Adrenal gland (tissue), 12 donors: ENCODE results near the gene TMEM106A. TPM values are rescaled to one million over a fixed set of nuclear protein-coding genes. Genes with fewer than 3 reads are reported as not detected.

ENCODE experiments used
- DNase-seq, 7 donors: peaks; one replicate each; pipeline ENCODE4 v3.0.0-alpha.2; 2019 to 2020
- H3K27ac ChIP-seq, 5 donors: fragments of 200-600 bp; sonication (generic) in 4 of 5; 1 replicate in 3 of 5; 2 replicates in 2 of 5; pipeline versions ENCODE4 v1.5.1 to v1.8.0; 2016 to 2020; ENCODE audit warnings: mild to moderate bottlenecking in 1 of 5
- H3K27me3 ChIP-seq: fragments of 200-600 bp; 2 replicates; pipeline ENCODE4 v1.8.0; 2021
- H3K36me3 ChIP-seq, 2 donors: fragments of 200-600 bp; replicated peaks in 1 of 2; 1 replicate in 1 of 2; 2 replicates in 1 of 2; pipeline versions ENCODE4 v1.5.1 to v1.8.0; 2018 to 2022
- H3K4me1 ChIP-seq, 2 donors: fragments of 200-600 bp; replicated peaks in 1 of 2; 1 replicate in 1 of 2; 2 replicates in 1 of 2; pipeline versions ENCODE4 v1.5.1 to v1.8.0; 2018 to 2021
- H3K4me3 ChIP-seq, 4 donors: fragments of 200-600 bp; sonication (generic) in 3 of 4; one replicate each; pipeline ENCODE4 v1.5.1; 2016 to 2018
- H3K9me3 ChIP-seq, 3 donors: fragments of 200-600 bp; sonication (generic) in 1 of 3; replicated peaks in 1 of 3; 1 replicate in 2 of 3; 2 replicates in 1 of 3; pipeline versions ENCODE4 v1.5.1 to v1.8.0; 2016 to 2021
- POLR2A ChIP-seq, 2 donors: fragments of 450-650 bp; IDR thresholded peaks; one replicate each; pipeline ENCODE4 v1.6.1; 2017; ENCODE audit warnings: antibody characterized with exemption in 2 of 2, mild to moderate bottlenecking in 2 of 2, moderate library complexity in 1 of 2
- WGBS, 4 donors: extraction: QIAGEN DNeasy Blood & Tissue Kit in 2 of 4; methylation state at CpG; one replicate each; pipeline versions ENCODE4 v1.1.5 to v1.1.7; 2013 to 2017; 5-methylcytosine and 5-hydroxymethylcytosine counted together
- intact Hi-C, 2 donors: fragments of 100-400 bp; cut with DNase I; formaldehyde crosslinking; loops; one replicate each; pipeline versions ENCODE4 v1.14.1 to v1.15.0; 2022 to 2023
- polyA plus RNA-seq, 3 donors: library from polyadenylated mRNA; stranded (reverse); fragments of 200-250 nt in 2 of 3; fragments of 350-450 nt in 1 of 3; fragmentation: Illumina TruSeq in 1 of 3; extraction: RNeasy Lipid Tissue Mini Kit (QIAGEN cat#74804) in 1 of 3; gene quantifications; one replicate each; pipeline ENCODE4 v1.2.3, GENCODE V29; 2013 to 2014
- total RNA-seq, 9 donors: library from RNA; depleted of rRNA in 4 of 9; stranded (reverse); fragments of >200 nt in 4 of 9; fragments of 120-200 nt in 1 of 9; fragmentation: NEBNext Ultra II Directional in 1 of 9; extraction: Animal tissue kit (Norgen Biotek cat#: 25700) in 1 of 9; gene quantifications; one replicate each; pipeline versions ENCODE4 v1.1.0 to v1.2.4, GENCODE V29; 2013 to 2023
- TF ChIP-seq, protein P1 (sequence below), 6 experiments: fragments of 450-650 bp in 4 of 6; fragments of 200-600 bp in 2 of 6; sonication (generic) in 1 of 6; IDR thresholded peaks; 1 replicate in 5 of 6; 2 replicates in 1 of 6; pipeline versions ENCODE4 v1.5.1 to v1.8.0; 2016 to 2021; ENCODE audit warnings: antibody characterized with exemption in 6 of 6, mild to moderate bottlenecking in 2 of 6, moderate library complexity in 1 of 6
- donor health status: healthy with polysubstance abuse.
- donor health status: Bipolar disorder and iron deficiency.
- donor health status: DM: yes; HTN: yes; CAD: no.
- donor health status: DM: no; HTN: no; CAD: no.
- donor health status: DM: no; HTN: no; CAD: no.
- donor health status: DM: yes; HTN: yes; CAD: no.

The TMEM106A gene
- total and polyA plus RNA-seq, 12 donors, result 1.9 to 20.1 (median 8.5) TPM

DNA sequence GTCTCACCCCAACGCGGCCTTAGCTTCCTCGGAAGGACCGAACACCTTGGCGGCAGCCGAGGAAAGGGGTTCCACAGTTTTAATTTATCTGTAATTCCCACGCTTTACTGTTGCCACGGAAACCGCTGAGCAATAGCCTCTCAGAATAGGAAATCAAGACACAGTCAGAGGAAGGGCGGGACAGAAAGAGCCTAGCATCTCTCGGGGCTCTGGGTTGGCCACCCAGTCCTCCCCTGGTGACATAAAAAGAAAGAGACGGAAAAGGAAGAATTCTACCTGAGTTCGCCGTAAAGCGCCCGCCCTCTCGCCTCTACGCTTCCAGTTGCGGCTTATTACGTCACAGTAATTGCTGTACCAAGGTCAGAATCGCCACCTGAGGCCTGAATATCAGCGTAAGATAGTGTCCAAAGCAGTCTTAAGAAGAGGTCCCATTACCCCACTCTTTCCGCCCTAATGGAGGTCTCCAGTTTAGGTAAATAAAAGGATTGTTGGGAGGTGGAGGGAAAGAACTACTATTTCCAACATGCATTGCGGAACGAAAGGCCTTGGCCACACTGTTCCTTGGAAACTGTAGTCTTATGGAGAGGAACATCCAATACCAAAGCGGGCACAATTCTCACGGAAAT is 41.4 kb upstream of the TMEM106A start:
- 0% methylated on average over 21 to 27 of the region's 27 CpGs for WGBS, 4 donors
- peaks cover 21 to 44% of the 10 kb centered on the region in 2 donors for H3K4me1 ChIP-seq
- intact Hi-C loops, result loop anchor here in 1 of 2 donors (5.0 kb wide), 1 partner anchor 148 kb away; the partner anchor contains the start of gene VAT1

DNA sequence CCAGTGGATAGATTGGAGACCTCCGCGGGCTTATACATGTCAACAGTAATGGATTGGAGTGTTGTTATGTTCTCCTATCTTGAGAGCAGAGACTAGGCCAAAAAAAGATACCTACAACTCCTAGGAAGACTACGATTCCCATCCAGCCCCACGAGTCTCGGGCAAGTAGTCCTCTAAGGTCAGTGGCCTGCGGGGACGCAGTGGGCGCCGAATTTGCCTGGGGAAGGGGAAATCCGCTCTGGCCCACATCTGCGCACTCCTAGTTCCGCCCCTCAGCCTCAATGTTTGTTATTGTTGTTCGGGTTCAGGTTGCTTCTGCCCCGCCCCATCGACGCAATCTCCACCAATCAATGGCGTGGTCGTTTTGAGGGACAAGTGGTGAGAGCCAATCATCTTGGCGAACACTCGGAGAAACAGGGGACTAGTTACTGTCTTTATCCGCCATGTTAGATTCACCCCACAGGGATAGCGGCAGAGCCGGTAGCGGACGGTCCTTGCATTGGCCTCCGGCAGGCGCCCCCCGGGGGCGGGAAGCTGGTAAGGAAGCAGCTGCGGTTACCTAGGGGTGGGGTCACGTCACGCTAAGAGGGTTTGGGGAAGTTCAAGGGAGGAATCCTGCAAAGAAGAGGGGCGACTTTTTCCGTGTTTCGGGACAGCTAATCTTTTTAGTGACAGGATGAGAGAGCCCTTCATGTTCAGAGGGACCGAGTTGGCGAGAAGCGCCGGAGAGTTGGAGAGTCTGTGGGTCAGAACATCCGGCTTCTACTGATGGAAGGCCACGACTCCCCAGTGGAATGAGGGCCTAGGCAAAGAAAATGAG is 40.7 kb upstream of the TMEM106A start, which contains the start of gene NBR1:
TSS of gene NBR1 (plus strand) at position 449 of the 820 bp plus-strand sequence. CDS start 4,586 bp downstream, outside the sequence.
- Histone ChIP-seq H3K4me1 (peaks cover 25 to 52% of the 10 kb centered on the region in 2 donors), H3K9me3 (no peaks in the 10 kb centered on the region), H3K27me3 (no peaks in the 10 kb centered on the region), H3K27ac (peak within 1 kb of the TSS; percentile 78 to 98 (median 97)), H3K36me3 (peaks cover 0 to 3% of the 10 kb centered on the region in 2 donors), H3K4me3 (peak within 1 kb of the TSS; percentile 51 to 82 (median 73))
- WGBS, 4 donors, result 0% methylated on average over 32 to 41 of the region's 41 CpGs
- peak; percentile 95 to 99 (median 97) for DNase-seq
- intact Hi-C loops, result loop anchor here in 1 of 2 donors (5.0 kb wide), 1 partner anchor 149 kb away; the partner anchor contains the start of gene VAT1
- TF ChIP-seq POLR2A (IDR thresholded peaks at IDR 0.05), result peak; percentile 63 to 94
- TF ChIP-seq, protein P1, sequence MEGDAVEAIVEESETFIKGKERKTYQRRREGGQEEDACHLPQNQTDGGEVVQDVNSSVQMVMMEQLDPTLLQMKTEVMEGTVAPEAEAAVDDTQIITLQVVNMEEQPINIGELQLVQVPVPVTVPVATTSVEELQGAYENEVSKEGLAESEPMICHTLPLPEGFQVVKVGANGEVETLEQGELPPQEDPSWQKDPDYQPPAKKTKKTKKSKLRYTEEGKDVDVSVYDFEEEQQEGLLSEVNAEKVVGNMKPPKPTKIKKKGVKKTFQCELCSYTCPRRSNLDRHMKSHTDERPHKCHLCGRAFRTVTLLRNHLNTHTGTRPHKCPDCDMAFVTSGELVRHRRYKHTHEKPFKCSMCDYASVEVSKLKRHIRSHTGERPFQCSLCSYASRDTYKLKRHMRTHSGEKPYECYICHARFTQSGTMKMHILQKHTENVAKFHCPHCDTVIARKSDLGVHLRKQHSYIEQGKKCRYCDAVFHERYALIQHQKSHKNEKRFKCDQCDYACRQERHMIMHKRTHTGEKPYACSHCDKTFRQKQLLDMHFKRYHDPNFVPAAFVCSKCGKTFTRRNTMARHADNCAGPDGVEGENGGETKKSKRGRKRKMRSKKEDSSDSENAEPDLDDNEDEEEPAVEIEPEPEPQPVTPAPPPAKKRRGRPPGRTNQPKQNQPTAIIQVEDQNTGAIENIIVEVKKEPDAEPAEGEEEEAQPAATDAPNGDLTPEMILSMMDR (IDR thresholded peaks at IDR 0.05), result no peak

More for the DNA sequence above, 41.4 kb upstream of the TMEM106A start:
- peak overlapping the region; percentile 78 to 98 (median 97) for H3K27ac ChIP-seq
- H3K27me3 ChIP-seq, result no peaks in the 10 kb centered on the region
- H3K36me3 ChIP-seq, result no peaks in the 10 kb centered on the region
- no peaks in the 10 kb centered on the region for H3K9me3 ChIP-seq
- peak overlapping the region; percentile 51 to 82 (median 73) for H3K4me3 ChIP-seq
- TF ChIP-seq, protein P1 (IDR thresholded peaks at IDR 0.05), result no peak
- peak in 1 of 2 donors; percentile 40 for TF ChIP-seq POLR2A (IDR thresholded peaks at IDR 0.05)
- peak; percentile 87 to 98 (median 95) for DNase-seq

DNA sequence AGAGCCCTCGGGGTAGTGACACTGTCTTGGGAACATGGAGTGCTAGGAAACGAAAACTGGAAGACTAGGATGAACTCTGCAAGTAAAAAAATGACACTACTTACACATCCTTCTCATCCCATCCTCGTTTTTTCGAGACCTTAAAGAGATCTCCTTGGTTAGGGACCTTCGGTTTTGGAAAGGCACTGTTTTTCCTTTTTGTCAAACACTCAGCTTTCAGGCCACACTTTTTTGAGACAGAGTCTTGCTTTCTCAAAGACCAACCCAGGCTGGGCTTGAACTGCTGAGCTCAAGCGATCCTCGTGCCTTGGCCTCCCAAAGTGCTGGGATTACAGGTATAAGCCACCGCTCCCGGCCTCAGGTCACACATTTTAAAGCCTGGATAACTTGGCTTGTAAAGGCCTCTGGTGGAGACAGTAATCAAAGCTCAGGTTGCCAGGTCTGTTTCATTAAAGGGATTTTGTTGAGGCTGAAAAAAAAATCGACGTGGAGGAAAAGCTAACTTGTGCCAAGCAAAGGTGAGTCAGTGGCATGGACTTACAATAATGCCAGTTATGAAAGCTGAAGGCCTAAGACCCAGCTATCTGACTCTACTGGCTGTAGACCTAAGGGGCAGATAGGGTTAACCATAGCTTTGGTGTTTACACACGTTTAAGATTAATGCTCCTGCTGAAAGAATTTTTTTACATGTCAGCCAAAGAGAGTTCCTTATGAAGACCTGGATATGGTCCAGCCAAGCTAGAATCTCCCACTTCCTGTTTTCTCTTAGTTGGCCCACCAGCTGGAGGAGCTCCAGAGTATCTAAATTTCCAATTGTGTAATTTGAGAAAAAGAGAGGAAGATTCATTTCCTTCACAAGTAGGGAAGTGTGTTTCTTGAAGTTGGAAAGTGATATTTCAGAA is 39.8 kb upstream of the TMEM106A start:
- Histone ChIP-seq H3K4me3 (peak overlapping the region; percentile 50 to 82 (median 59)), H3K4me1 (peaks cover 25 to 60% of the 10 kb centered on the region in 2 donors), H3K27me3 (no peaks in the 10 kb centered on the region), H3K27ac (peak overlapping the region; percentile 78 to 98 (median 97)), H3K9me3 (no peaks in the 10 kb centered on the region), H3K36me3 (peaks cover 0 to 12% of the 10 kb centered on the region in 2 donors)
- peak; percentile 33 to 74 (median 62) for DNase-seq
- intact Hi-C loops, result loop anchor here in 1 of 2 donors (5.0 kb wide), 1 partner anchor 150 kb away; the partner anchor contains the start of gene VAT1
- 6 to 9% (median 8%) methylated on average over 12 of the region's 12 CpGs for WGBS, 4 donors
- TF ChIP-seq, protein P1 (IDR thresholded peaks at IDR 0.05), result peak in 2 of 6 experiments; percentile 7 to 18
- TF ChIP-seq POLR2A (IDR thresholded peaks at IDR 0.05), result peak in 1 of 2 donors; percentile 21
